ENCODE data around the gene HOXA11.

GRCh38 chr7:27172823-27173510 is 12.1 kb downstream of the HOXA11 start:
- TF ChIP-seq MYBL2 (CRISPR knock-in tag; IDR thresholded peaks at IDR 0.05) (no peak), MAX (CRISPR knock-in tag; IDR thresholded peaks at IDR 0.05) (no peak), CREB1 (CRISPR knock-in tag; IDR thresholded peaks at IDR 0.05) (no peak), ZNF512 (CRISPR knock-in tag; IDR thresholded peaks at IDR 0.05; ENCODE audit: borderline replicate concordance) (no peak), ESRRA (CRISPR knock-in tag; IDR thresholded peaks at IDR 0.05; ENCODE audit: borderline replicate concordance) (no peak), GTF2I (CRISPR knock-in tag; conservative IDR thresholded peaks at IDR 0.05) (no peak), FOXP4 (CRISPR knock-in tag; IDR thresholded peaks at IDR 0.05) (no peak)
- TF ChIP-seq, protein P1, sequence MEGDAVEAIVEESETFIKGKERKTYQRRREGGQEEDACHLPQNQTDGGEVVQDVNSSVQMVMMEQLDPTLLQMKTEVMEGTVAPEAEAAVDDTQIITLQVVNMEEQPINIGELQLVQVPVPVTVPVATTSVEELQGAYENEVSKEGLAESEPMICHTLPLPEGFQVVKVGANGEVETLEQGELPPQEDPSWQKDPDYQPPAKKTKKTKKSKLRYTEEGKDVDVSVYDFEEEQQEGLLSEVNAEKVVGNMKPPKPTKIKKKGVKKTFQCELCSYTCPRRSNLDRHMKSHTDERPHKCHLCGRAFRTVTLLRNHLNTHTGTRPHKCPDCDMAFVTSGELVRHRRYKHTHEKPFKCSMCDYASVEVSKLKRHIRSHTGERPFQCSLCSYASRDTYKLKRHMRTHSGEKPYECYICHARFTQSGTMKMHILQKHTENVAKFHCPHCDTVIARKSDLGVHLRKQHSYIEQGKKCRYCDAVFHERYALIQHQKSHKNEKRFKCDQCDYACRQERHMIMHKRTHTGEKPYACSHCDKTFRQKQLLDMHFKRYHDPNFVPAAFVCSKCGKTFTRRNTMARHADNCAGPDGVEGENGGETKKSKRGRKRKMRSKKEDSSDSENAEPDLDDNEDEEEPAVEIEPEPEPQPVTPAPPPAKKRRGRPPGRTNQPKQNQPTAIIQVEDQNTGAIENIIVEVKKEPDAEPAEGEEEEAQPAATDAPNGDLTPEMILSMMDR (IDR thresholded peaks at IDR 0.05) = no peak
- TF ChIP-seq, protein P2, sequence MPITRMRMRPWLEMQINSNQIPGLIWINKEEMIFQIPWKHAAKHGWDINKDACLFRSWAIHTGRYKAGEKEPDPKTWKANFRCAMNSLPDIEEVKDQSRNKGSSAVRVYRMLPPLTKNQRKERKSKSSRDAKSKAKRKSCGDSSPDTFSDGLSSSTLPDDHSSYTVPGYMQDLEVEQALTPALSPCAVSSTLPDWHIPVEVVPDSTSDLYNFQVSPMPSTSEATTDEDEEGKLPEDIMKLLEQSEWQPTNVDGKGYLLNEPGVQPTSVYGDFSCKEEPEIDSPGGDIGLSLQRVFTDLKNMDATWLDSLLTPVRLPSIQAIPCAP (CRISPR knock-in tag; IDR thresholded peaks at IDR 0.05) = no peak

Measured in WTC11 (cell line).